HG03045 (cell line): Measurements from ENCODE around the gene ATP6V0B.

Experiments
- ATAC-seq: cut with Tn5 transposase; IDR thresholded peaks from one replicate; pipeline ENCODE4 v1.9.1; 2021; ENCODE audit warnings: mild to moderate bottlenecking, moderate library complexity; ENCODE audit not compliant: unreplicated experiment

The ATP6V0B gene

DNA sequence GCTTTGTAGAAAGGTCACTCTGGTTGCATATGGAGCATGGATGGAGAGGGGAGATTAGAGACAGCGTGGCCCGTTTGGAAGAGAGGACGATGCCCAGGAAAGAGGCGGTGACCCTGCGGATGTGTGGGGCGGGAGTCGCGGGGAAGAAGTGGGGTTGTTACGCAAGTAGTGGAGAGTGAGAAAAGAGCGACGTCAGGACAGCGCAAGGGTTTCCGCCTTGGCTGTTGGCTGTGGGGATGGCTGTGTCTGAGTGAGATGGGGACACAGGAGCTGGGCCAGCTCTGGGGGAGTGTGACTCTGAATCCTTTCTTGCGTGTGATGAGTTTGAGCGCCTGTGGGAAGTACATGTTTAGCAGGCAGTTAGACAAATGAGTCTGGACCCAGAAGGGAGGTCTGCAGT is 8.0 kb downstream of the ATP6V0B start:
- ATAC-seq = no peak

DNA sequence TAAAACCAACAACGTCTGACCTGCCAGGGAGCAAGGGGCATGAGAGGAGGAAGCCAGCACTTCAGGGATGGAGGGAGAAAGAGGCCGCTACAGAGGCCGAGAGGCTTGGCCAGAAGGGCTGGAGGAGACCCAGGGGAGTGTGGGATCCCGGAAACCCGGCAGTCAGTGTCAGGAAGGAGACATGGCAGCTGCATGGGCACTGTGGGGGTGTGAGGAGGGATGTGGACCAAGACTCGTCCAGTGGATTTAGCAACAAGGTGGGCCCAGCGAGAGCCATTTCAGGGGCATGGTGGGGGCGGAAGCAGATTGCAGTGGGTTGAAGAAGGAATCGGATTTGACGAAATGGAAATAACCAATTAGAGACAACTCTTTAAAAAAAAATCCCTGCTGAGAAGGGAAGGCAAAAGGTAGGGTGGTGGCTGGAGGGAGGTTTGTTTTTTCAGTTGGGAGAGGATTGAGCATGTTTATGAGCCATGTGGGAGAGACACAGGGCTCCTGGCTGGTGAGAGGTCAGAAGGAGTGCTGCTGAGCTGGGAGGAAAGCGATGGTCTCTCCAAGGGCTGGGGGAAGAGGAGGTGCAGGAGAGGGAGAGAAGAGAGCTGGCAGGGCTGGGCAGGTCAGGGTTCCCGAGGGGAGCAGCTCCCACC is 8.6 kb downstream of the ATP6V0B start:
- ATAC-seq = no peak

DNA sequence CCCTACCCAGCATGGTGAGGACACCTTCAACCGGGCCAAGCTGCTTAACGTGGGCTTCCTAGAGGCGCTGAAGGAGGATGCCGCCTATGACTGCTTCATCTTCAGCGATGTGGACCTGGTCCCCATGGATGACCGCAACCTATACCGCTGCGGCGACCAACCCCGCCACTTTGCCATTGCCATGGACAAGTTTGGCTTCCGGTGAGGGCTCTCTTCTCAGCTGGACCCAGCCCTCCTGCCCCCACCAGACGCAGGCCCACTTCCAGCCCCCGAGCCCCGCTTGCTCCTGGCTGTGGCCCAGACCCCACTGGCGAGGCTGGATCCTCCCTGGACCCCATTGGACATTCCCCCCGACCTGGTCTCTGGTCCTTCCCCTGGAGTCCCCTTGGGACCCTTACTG is 10.1 kb downstream of the ATP6V0B start:
- no peak for ATAC-seq

DNA sequence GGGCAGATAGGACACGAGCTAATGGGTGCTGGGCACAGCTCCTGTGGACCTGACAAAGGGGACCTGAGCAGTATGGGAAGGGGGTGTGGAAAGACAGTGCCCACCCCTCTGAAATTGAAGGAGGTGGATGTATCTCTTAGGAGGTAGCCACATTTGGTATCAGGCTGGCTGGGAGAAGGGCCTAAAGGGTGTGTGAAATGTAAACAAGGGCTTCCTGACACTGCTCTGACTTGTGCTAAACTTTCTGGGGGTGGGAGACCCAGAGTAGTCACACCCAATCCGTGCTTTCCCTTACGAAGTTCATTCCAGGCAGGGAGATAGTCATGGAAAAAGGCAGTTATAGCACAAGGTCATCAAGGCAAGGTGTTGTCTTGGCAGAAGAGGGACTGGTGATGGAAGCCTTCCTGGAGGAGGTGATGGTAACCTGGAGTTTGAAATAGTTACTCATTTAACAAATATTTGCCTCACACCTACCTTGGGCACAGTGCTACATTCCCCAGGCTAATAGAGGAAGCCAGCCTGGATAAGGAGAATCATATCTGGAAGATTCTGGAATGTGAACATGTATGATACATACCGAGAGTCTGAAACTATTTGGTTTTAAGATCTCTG is 11.3 kb downstream of the ATP6V0B start:
- ATAC-seq = no peak

DNA sequence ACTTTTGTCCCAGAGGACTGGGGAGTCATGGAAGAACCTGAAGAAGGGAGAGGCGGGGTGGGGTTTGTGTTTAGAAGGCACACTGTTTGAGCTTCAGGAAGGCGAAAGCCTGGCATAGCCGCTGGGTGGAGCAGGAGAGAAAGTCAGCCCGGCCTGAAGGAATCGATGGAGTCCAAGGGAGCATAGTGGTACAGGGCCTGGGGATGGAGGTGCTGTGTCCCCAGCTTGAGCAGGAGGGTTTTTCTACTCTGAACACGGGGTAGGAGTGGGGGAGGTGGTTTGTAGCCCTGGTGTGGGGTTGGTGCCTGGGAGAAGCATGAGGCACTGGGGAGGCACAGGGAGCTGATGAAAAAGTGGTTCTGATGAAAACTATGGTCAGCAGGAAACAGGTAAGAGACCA is 12.0 kb downstream of the ATP6V0B start:
- ATAC-seq = no peak

DNA sequence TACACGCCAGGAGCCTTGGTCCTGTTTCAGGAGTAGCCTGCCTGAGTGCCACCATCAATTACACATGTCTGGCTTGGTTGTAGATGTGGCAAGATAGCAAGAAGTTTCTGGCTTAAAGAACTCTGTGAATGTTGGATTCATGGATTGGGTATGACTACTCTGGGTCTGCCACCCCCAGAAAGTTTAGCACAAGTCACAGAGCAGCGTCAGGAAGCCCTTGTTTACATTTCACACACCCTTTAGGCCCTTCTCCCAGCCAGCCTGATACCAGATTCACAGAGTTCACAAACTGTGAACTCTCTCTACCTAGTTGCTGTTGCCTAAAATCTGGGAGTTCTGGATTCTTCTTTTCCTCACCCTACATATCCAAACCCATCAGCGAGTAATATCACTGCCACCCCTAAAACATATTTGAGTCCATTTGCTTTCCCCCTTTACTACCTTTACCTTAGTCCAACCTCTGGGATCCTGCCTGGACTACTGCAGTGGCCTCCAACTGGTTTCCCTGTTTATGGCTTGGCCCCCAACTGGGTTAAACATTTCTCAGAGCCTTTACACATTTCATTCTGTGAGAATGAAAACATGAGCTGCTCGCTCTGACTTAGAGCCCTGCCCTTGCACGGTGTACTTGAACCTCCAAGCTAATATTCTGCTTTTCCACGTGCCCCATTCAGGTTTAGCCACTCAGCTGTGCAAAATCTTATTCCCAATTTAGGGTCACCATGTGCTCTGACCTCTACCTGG is 12.6 kb downstream of the ATP6V0B start:
- ATAC-seq = no peak

DNA sequence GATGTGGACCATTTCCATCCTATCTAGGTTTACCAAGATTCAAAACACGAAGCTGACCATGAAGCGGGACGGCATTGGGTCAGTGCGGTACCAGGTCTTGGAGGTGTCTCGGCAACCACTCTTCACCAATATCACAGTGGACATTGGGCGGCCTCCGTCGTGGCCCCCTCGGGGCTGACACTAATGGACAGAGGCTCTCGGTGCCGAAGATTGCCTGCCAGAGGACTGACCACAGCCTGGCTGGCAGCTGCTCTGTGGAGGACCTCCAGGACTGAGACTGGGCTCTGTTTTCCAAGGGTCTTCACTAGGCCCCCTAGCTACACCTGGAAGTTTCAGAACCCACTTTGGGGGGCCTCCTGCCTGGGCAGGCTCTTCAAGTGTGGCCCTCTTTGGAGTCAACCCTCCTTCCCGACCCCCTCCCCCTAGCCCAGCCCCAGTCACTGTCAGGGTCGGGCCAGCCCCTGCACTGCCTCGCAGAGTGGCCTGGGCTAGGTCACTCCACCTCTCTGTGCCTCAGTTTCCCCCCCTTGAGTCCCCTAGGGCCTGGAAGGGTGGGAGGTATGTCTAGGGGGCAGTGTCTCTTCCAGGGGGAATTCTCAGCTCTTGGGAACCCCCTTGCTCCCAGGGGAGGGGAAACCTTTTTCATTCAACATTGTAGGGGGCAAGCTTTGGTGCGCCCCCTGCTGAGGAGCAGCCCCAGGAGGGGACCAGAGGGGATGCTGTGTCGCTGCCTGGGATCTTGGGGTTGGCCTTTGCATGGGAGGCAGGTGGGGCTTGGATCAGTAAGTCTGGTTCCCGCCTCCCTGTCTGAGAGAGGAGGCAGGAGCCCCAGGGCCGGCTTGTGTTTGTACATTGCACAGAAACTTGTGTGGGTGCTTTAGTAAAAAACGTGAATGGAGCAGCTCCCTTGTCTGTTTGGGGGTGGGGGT is 15.8 kb downstream of the ATP6V0B start:
- no peak for ATAC-seq

DNA sequence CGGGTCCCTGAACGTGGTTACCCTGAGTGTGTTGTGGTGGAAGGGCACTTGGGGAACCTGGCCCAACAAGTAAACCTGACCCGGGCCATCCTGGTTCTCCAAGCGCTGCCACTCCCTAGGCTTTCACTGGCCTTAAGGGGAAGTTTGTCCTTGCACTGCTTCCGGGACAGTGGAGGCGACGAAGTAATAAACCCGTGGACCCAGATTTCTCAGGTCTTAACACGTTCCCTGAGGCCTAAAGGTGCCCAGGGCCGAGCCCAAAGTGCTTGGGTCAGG is 16.4 kb downstream of the ATP6V0B start:
- ATAC-seq = no peak

DNA sequence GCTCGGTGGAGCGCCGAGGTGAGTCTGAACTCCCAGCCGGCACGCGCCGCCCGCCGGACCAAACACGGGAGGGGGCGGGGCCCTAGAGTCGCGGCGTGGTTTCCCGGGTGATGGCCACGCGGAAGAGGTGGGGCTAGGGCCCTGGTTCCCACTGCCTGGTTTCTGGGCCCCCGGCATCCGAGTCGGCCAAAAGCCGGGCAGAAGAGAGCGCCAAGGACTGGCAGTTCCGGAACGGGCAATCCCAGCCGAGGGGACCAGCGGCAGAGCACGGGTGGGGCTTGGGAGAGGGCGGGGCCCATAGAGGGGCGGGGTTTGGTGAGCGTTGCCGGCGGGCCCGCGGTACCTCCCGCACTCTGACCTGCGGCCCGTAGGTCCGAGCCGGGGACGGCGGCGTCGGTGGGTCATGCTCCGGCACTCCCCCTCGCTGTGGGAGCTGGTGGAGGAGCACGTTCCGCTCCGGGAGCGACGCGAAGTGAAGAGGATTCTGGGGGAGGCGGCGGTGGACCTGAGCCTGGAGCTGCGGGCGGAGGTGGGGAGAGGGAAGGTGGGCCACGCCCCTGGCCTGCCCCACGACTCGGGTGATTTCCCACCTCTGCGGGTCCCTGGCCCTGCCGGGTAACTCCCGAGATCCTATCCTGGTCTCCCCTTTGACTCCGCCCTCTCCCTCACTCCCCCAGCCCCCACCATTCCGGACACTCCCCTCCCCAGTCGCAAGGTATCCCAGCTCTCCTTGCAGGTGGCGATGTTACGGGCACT is 16.9 kb downstream of the ATP6V0B start, which contains the start of gene CCDC24:
Gene CCDC24, plus strand, starts transcription at position 124 of the 756 bp plus-strand sequence. Its CDS starts 280 bp downstream, at position 404.
- peak; percentile 73 for ATAC-seq

DNA sequence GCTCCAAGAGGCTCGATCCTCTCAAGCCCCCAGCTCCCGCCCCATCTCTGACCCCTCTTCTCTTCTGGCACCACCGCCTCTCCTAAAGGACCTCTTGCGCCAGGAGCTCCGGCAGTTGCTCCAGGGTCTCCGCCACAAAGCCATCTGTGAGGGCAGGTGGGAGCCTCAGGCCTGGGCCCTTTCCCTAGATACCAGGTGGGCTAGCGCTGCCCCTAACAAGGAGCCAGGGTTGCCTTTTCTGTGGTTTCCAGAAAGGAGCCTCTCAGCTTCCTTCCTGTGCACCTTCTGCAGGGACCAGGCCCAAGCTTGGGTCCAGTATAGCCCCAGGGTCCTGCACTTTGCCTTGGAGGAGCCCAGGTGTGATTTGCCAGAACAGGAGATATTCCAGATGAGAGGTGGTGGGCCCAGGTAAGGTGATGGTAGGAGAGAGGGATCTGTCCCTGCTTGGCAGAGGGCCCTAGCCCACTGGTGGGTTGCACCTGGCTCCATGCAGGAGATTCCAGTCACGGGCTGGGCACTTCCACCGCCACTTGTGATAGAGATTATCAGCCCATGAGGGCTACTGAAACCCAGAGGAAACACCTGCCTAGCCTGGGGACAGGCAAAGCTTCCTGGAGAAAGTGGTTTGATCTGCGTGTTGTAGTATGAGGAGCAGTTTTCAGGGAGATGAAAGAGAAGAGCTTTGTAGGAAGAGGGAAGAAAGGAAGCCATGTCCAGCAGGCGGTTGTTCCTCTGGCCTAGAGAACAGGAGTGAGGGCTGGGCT is 17.7 kb downstream of the ATP6V0B start:
- no peak for ATAC-seq

DNA sequence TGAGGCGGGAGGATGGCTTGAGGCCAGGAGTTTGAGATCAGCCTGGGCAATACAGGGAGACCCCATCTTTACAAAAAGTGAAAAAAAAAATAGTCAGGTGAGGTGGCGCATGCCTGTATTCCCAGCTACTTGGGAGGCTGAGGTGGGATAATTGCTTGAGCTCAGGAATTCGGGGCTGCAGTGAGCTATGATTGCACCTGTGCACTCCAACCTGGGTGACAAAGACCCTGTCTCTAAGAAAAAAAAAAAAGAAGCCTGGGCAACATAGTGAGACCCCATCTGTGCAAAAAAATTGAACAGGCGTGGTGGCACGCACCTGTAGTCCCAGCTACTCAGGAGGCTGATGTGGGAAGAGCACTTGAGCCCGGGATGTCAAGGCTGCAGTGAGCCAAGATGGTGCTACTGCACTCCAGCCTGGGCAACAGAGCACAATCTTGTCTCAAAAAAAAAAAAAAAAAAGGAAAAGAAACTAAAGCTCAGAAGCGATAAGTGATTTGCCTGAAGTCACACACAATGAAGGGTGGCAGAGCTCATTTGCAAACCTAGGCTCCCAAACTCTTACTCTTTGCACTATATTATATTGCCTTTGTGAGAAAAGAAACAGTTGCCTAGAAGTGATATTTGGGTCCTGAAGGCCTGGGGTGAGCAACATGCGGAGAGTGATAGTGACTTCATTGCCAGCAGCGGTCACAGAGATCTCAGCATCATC is 18.6 kb downstream of the ATP6V0B start:
- ATAC-seq = no peak

DNA sequence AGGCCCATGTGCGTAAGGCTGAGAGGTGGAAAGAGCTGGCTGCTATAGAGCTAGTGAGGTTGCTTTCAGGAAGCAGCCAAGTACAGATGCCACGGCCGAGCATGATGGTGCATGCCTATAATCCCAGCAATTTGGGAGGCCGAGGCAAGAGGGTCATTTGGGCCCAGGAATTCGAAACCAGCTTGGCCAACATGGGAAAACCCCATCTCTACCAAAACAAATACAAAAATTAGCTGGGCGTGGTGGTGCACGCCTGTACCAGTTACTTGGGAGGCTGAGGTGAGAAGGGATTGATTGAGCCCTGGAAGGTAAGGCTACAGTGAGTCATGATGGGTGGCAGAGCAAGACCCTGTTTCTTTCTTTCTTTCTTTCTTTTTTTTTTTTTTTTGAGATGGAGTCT is 19.3 kb downstream of the ATP6V0B start:
- ATAC-seq = no peak

DNA sequence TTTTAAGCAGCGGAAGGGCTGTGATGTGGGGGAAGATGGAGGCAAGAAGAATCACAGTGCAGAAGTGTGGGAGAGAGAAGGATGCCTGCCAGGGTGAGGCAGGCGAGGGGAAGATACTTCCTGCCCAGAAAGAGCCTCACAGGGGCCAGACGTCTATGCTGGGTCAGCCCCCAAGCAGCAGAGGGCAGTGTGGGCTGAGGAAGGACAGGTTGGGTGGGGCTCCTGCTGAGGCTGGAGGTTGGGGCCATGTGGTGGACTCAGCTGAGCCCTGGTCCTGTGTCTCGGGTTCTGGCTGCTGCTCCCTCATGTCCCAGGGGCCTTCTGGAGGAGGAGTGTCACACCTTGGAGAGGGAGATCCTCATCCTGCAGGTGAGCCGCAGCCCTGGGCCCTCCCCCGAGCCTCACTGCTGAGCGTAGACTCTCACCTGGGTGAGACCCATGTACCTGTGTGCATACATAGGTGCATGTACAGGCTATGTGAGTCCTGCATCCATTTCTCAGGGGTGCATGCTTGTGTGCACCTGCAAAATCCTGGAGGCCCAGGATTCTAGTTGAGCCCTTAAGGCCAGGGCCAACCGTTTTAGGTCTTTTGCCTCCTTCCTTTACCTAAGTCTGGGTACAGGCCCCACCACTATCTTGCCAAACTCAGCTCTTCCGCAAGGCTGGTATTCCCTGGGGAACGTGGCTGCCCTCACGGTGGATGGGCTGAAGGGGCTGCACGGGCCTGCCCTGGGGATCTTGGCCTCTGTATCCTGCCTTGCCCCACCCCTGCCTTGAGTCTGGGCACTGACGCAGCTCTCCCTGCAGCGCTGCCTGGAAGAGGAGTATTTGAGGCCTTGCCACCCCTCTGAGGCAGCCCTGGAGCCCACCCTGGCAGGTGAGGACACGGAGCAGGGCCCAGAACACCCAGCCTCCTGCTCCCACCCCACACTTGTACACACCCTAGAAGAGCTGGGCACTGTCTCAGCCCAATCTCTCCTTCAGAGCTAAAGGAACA is 20.3 kb downstream of the ATP6V0B start:
- ATAC-seq = no peak

DNA sequence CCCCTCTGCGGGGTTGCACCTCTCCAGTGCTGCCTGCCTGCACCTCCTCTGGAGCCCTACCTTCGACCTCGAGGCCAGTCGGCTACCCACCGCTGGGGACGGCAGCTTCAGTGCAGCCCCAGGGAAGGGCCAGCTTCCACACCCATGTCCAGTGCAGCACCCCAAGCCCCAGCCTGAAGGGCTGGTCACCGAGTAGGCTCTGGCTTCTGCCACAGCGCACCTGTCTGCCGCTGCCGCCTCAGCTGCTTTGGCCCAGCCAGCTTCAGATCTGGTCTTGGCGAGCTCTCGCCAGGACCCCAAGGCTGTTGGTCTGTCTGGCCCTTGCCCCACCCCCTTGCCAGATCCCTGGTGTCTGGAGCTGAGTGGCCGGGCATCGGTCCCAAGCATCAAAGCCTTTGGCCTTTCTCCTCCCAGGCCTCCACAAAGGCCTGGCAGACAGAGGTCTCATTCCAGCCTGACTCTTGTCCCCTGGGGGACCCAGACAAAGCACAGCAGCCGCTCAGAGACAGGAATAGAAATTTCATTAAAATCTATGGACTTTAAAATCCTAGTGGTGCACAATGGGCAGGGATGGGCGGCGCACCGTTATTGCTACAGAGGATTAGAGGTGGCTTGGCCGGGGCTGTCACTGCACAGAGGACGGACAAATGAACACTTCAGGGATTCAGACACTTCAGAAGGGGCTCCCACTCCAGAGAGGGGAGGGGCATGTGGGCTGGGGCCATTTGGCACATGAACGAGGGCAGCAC is 21.4 kb downstream of the ATP6V0B start:
- no peak for ATAC-seq

DNA sequence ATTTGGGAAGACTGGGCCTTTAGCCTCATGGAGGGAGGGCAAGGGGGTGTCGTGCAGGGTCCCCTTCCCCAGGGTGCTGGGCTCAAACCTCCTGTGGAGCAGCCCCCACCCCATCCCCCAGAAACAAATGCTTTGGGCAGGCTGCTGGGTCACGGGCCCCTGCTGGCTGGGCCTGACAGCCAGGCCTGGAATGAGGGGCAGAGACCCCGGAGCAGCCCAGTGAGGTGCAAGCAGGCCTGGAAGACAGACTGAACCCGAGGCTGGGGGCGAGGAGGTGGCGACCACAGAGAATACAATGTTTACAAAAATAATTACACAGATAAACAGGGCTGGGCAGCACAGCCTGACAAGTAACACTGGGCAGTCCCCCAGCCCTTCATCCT is 22.0 kb downstream of the ATP6V0B start:
- no peak for ATAC-seq

DNA sequence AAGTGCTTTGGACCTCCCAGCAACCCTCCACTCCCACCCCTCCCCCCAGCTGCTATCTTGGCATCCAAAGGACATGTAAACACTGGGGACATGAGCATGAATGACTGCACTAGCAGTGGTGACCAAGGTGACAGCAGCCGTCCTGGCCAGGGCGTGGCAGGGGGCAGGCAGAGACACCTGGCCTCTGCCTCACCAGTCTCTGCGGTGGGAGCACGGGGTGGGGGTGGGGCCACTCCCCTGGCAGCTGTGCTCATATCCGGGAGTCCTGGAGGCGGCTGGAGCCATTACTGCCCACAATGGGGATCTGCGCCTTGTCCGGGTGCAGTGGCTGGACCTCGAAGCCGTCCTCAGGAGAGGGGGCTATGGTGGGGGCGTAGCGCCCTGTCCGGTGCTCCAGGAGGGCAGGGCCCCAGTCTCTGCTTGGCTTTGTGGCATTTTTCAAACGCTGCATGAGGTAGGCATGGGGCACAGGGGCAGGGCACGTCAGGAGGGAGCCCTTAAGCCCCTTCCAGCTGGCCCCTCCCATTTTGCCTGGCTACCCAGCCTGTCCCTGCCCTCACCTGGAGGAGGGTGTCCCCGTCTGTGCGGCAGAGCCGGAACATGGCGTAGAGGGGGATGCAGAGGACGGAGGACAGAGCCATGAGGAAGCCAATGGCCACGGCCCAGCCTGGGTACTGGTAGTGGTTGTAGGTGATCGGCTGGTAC is 22.7 kb downstream of the ATP6V0B start:
- no peak for ATAC-seq

DNA sequence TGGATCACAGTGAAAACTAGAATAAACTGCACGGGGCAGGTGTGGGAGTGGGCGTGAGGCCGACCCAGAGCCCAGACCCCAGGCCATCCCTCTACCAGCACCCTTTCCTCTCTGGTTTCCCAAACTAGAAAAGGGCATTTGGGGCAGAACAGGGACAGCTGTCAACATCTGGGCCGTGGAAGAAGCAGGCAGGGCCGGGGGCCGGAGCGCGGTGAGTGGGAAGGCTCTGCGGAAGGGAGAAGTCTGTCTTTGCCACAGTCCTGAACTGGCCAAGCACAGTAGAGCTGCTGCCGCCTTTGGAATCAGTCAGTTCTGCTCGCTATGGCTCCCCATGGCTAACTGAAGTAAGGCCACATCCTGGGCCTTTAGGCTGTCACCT is 23.2 kb downstream of the ATP6V0B start:
- ATAC-seq = no peak
